HepG2 (cell line): ENCODE results near the gene ABCC1. TPM values are rescaled to one million over a fixed set of nuclear protein-coding genes. Genes with fewer than 3 reads are reported as not detected.
"Not testable (repeated sequence)": the region's sequence is repeated elsewhere in the genome, so short reads cannot be mapped to it uniquely, and the experiment has no call there.

Source experiments
- ATAC-seq: fragments of 200-7000 bp; cut with Tn5 transposase; 3 replicates; pipeline ENCODE4 v1.9.1; 2020; ENCODE audit warnings: mild to moderate bottlenecking, moderate library complexity
- BruUV-seq: library from RNA; stranded (reverse); fragments of 400-500 nt; replicated peaks from 2 replicates; lab custom pipeline; 2021; lab: Mats Ljungman, UMichigan
- CTCF ChIA-PET: fragments of 300-600 bp; formaldehyde crosslinking; extraction: SDS; loops from one replicate; lab custom pipeline; 2021; ENCODE audit warnings: low total read pairs, inconsistent platforms, low intra/inter-chr PET ratio; lab: Yijun Ruan, JAX
- POLR2A ChIA-PET: fragments of 350-600 bp; sonication (Branson Sonifier 250); formaldehyde crosslinking; loops from one replicate; lab custom pipeline; 2020; ENCODE audit warnings: antibody characterized with exemption, inconsistent platforms; lab: Yijun Ruan, JAX
- DNase-seq: peaks from one replicate; pipeline ENCODE4 v3.0.0-alpha.2; 2015; ENCODE audit warnings: low spot score
- FAIRE-seq: peaks from 3 replicates; lab custom pipeline; 2011; peaks lifted over from hg19 to GRCh38; lab: Jason Lieb, UNC
- H2AFZ ChIP-seq: one replicate; pipeline ENCODE4 v1.6.1; 2011; ENCODE audit warnings: low read length, inconsistent platforms
- H3K27ac ChIP-seq: fragments of 300-600 bp; 3 replicates; pipeline ENCODE4 v1.8.0; 2011; ENCODE audit warnings: mixed run types, mild to moderate bottlenecking, mixed read lengths, low read length, inconsistent platforms; ENCODE audit not compliant: insufficient read depth; ENCODE audit errors: extremely low read length
- H3K27me3 ChIP-seq, 2 experiments: fragments of 200-600 bp in 1 of 2; 2 replicates in 1 of 2; 3 replicates in 1 of 2; pipeline versions ENCODE4 v1.6.0 to v1.8.0; 2011; ENCODE audit warnings: low read length in 2 of 2, mild to moderate bottlenecking in 2 of 2, moderate library complexity in 2 of 2, inconsistent platforms in 1 of 2; ENCODE audit not compliant: insufficient read depth in 2 of 2, control insufficient read depth in 1 of 2
- H3K36me3 ChIP-seq, 2 experiments: fragments of 200-600 bp in 1 of 2; replicated peaks in 1 of 2; 2 replicates in 1 of 2; 3 replicates in 1 of 2; pipeline versions ENCODE4 v1.5.1 to v1.8.0; 2011; ENCODE audit warnings: low read length in 2 of 2, inconsistent platforms in 1 of 2; ENCODE audit not compliant: insufficient read depth in 2 of 2, control insufficient read depth in 1 of 2
- H3K4me1 ChIP-seq: 2 replicates; pipeline ENCODE4 v1.5.1; 2012; ENCODE audit warnings: low read length, inconsistent platforms; ENCODE audit not compliant: insufficient read depth
- H3K4me2 ChIP-seq: 2 replicates; pipeline ENCODE4 v1.6.0; 2011; ENCODE audit warnings: low read depth, low read length, inconsistent platforms
- H3K4me3 ChIP-seq, 3 experiments: fragments of 200-600 bp in 1 of 3; sonication (generic), shearing (Covaris generic) in 1 of 3; replicated peaks in 1 of 3; 2 replicates each; pipeline ENCODE4 v1.5.1; 2011 to 2016; ENCODE audit warnings: low read length in 3 of 3, inconsistent platforms in 2 of 3, low read depth in 2 of 3, mild to moderate bottlenecking in 2 of 3, control low read depth in 1 of 3, mixed read lengths in 1 of 3; ENCODE audit not compliant: insufficient read depth in 1 of 3
- H3K79me2 ChIP-seq: one replicate; pipeline ENCODE4 v1.6.1; 2011; ENCODE audit warnings: low read length, inconsistent platforms; ENCODE audit not compliant: insufficient read depth
- H3K9ac ChIP-seq: 2 replicates; pipeline ENCODE4 v1.6.0; 2011; ENCODE audit warnings: mild to moderate bottlenecking, low read depth, low read length, inconsistent platforms; ENCODE audit not compliant: insufficient read depth
- H3K9me3 ChIP-seq: 2 replicates; pipeline ENCODE4 v1.5.1; 2012; ENCODE audit warnings: mild to moderate bottlenecking, low read length
- H4K20me1 ChIP-seq: 2 replicates; pipeline ENCODE4 v1.6.0; 2011; ENCODE audit warnings: inconsistent platforms, mild to moderate bottlenecking, low read length, moderate library complexity; ENCODE audit not compliant: insufficient read depth
- AGO2 ChIP-seq: fragments of 200-400 bp; formaldehyde crosslinking; optimal IDR thresholded peaks from 2 replicates; pipeline ENCODE3; 2017; ENCODE audit warnings: mild to moderate bottlenecking, low read depth, low read length, moderate library complexity
- NFYB ChIP-seq: sonication (generic); formaldehyde crosslinking; IDR thresholded peaks from 2 replicates; pipeline ENCODE4 v1.4.0; 2020; ENCODE audit warnings: missing genetic modification reagents
- NFYC ChIP-seq: IDR thresholded peaks from 2 replicates; pipeline ENCODE4 v1.6.1; 2016; ENCODE audit warnings: missing genetic modification reagents, missing compliant biosample characterization
- WGBS: methylation state at CpG from one replicate; pipeline ENCODE4 v1.1.6; 2017; ENCODE audit warnings: low lambda C conversion rate; 5-methylcytosine and 5-hydroxymethylcytosine counted together
- in situ Hi-C: cut with HindIII; loops from 2 replicates; pipeline ENCODE4 v1.10.0; 2017; ENCODE audit warnings: low pct_unique_long_range_greater_than_20kb; ENCODE audit not compliant: extremely low pct_ligation_motif_present
- intact Hi-C: fragments of 100-400 bp; cut with micrococcal nuclease; formaldehyde crosslinking; loops from one replicate; pipeline ENCODE4 v1.10.0; 2022; ENCODE audit not compliant: unreplicated experiment
- polyA plus RNA-seq, 8 experiments: library from polyadenylated mRNA; depleted of rRNA in 3 of 8; stranded (reverse) in 7 of 8; unstranded in 1 of 8; fragments of >200 nt; fragmentation: Illumina TruSeq in 4 of 8; extraction: Trizol in 4 of 8; gene quantifications; 2 replicates each; pipeline versions ENCODE4 v1.2.1 to v1.2.3, GENCODE V29; 2011 to 2016; ENCODE audit warnings: low read depth in 4 of 8, missing spikeins in 1 of 8, mixed read lengths in 1 of 8; ENCODE audit not compliant: insufficient read depth in 1 of 8
- total RNA-seq, 5 experiments: library from RNA; depleted of rRNA; stranded (reverse); fragments of >200 nt; fragmentation: Illumina TruSeq; extraction: Trizol; gene quantifications; 2 replicates each; pipeline ENCODE4 v1.2.3, GENCODE V29; 2016; ENCODE audit warnings: low read depth in 1 of 5

The ABCC1 gene
- total and polyA plus RNA-seq, 2 of the 13 experiments (the other 11 are each of a cell fraction or from before 2014, with no cell fraction given) = 13.0 to 30.6 TPM

DNA sequence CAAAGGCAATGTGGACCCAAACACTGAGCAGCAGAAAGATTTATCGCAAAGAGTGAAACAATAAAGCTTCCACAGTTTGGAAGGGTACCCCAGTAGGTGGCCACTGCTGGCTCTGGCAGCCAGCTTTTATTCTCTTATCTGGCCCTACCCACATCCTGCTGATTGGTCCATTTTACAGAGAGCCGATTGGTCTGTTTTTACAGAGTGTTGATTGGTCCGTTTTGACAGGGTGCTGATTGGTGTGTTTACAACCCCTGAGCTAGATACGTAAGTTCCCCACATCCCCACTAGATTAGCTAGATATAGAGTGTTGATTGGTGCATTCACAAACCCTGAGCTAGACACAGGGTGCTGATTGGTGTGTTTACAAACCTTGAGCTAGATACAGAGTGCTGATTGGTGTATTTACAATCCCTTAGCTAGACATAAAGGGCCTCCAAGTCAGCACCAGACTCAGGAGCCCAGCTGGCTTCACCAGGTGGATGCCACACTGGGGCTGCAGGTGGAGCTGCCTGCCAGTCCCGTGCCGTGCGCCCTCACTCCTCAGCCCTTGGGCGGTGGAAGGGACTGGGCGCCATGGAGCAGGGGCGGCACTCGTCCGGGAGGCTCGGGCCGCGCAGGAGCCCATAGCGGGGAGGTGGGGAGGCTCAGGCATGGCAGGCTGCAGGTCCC, 154.9 kb downstream of the ABCC1 start:
- H3K9me3 ChIP-seq, H4K20me1 ChIP-seq, H3K9ac ChIP-seq, POLR2A ChIA-PET, H3K79me2 ChIP-seq, intact Hi-C loops, H3K4me3 ChIP-seq, ATAC-seq, H3K4me1 ChIP-seq, FAIRE-seq, BruUV-seq, H3K27me3 ChIP-seq, H2AFZ ChIP-seq, H3K27ac ChIP-seq, DNase-seq, in situ Hi-C loops, CTCF ChIA-PET, H3K4me2 ChIP-seq: not testable (repeated sequence)
- H3K36me3 ChIP-seq = peaks cover 32 to 63% of the 10 kb centered on the region in 2 experiments
- 91% methylated on average over 16 of the region's 16 CpGs for WGBS
- peak; percentile 60 for TF ChIP-seq NFYB (CRISPR knock-in tag)
- peak; percentile 47 for TF ChIP-seq NFYC (CRISPR knock-in tag)

DNA sequence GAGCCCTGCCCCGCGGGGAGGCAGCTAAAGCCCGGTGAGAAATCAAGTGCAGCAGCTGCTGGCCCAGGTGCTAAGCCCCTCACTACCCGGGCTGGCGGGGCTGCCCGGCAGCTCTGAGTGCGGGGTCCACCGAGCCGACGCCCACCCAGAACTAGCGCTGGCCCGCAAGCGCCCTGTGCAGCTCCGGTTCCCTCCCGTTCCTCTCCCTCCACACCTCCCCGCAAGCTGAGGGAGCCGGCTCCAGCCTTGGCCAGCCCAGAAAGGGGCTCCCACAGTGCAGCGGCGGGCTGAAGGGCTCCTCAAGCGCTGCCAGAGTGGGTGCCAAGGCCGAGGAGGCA, 155.4 kb downstream of the ABCC1 start:
- CTCF ChIA-PET, POLR2A ChIA-PET, BruUV-seq, H3K9me3 ChIP-seq, H3K9ac ChIP-seq, H3K4me3 ChIP-seq, DNase-seq, ATAC-seq, H4K20me1 ChIP-seq, in situ Hi-C loops, intact Hi-C loops, FAIRE-seq, H3K27ac ChIP-seq, H3K4me1 ChIP-seq, H2AFZ ChIP-seq, H3K27me3 ChIP-seq, H3K79me2 ChIP-seq, H3K4me2 ChIP-seq: not testable (repeated sequence)
- 95% methylated on average over 21 of the region's 21 CpGs for WGBS
- peaks cover 36 to 65% of the 10 kb centered on the region in 2 experiments for H3K36me3 ChIP-seq
- peak; percentile 57 for TF ChIP-seq AGO2
